H1 (cell line): ENCODE data around the gene PRCP.
A peak's percentile ranks its signal among the peaks of the same experiment; 100 is the strongest.

Experiments used
- ASH2L ChIP-seq: fragments of 200-600, 300-600 bp; sonication (generic); IDR thresholded peaks from one replicate; pipeline ENCODE4 v1.7.1; 2017; ENCODE audit warnings: low read length
- CBX5 ChIP-seq: fragments of 300-800, 300-1000 bp; sonication (generic); IDR thresholded peaks from 2 replicates; pipeline ENCODE4 v1.7.1; 2016; ENCODE audit warnings: antibody characterized with exemption, low read length, low read depth
- CBX8 ChIP-seq: fragments of 300-800, 300-1000 bp; sonication (generic); IDR thresholded peaks from 2 replicates; pipeline ENCODE4 v1.7.1; 2016; ENCODE audit warnings: low read depth, low read length, borderline replicate concordance
- CTCF ChIP-seq, 3 experiments: IDR thresholded peaks; 1 replicate in 2 of 3; 2 replicates in 1 of 3; pipeline versions ENCODE4 v1.5.1 to v1.6.1; 2011; ENCODE audit warnings: low read length in 3 of 3, mild to moderate bottlenecking in 3 of 3, inconsistent platforms in 2 of 3, low read depth in 1 of 3, moderate library complexity in 1 of 3; ENCODE audit not compliant: insufficient read depth in 1 of 3; ENCODE audit errors: control extremely low read depth in 1 of 3
- EP300 ChIP-seq, 2 experiments: IDR thresholded peaks; 1 replicate in 1 of 2; 2 replicates in 1 of 2; pipeline ENCODE4 v1.6.1; 2011 to 2012; ENCODE audit warnings: low read depth in 2 of 2, low read length in 2 of 2, mild to moderate bottlenecking in 2 of 2, borderline replicate concordance in 1 of 2, inconsistent platforms in 1 of 2, moderate library complexity in 1 of 2
- FOSL1 ChIP-seq: IDR thresholded peaks from 2 replicates; pipeline ENCODE4 v1.6.1; 2011; ENCODE audit warnings: mild to moderate bottlenecking, low read depth, low read length, moderate library complexity; ENCODE audit not compliant: insufficient read depth
- MAX ChIP-seq: IDR thresholded peaks from 2 replicates; pipeline ENCODE4 v1.6.1; 2012; ENCODE audit warnings: inconsistent platforms
- POLR2A ChIP-seq, 2 experiments: IDR thresholded peaks; 1 replicate in 1 of 2; 2 replicates in 1 of 2; pipeline ENCODE4 v1.6.1; 2011; ENCODE audit warnings: low read depth in 2 of 2, low read length in 2 of 2, mild to moderate bottlenecking in 2 of 2; ENCODE audit errors: control extremely low read depth in 1 of 2
- SIN3A ChIP-seq, 2 experiments: IDR thresholded peaks in 1 of 2; conservative IDR thresholded peaks in 1 of 2; 2 replicates each; pipeline ENCODE4 v1.6.1; 2011 to 2012; ENCODE audit warnings: low read length in 2 of 2, improper control_type of control experiment in 1 of 2, low read depth in 1 of 2, mild to moderate bottlenecking in 1 of 2
- TAF1 ChIP-seq: IDR thresholded peaks from 2 replicates; pipeline ENCODE4 v1.6.1; 2011; ENCODE audit warnings: mild to moderate bottlenecking, low read depth, low read length
- YY1 ChIP-seq: IDR thresholded peaks from 2 replicates; pipeline ENCODE4 v1.6.1; 2011; ENCODE audit warnings: low read depth, mild to moderate bottlenecking, low read length
- ZNF274 ChIP-seq: IDR thresholded peaks from 2 replicates; pipeline ENCODE4 v1.7.0; 2012; ENCODE audit warnings: low read length, borderline replicate concordance; ENCODE audit errors: extremely low read depth

DNA sequence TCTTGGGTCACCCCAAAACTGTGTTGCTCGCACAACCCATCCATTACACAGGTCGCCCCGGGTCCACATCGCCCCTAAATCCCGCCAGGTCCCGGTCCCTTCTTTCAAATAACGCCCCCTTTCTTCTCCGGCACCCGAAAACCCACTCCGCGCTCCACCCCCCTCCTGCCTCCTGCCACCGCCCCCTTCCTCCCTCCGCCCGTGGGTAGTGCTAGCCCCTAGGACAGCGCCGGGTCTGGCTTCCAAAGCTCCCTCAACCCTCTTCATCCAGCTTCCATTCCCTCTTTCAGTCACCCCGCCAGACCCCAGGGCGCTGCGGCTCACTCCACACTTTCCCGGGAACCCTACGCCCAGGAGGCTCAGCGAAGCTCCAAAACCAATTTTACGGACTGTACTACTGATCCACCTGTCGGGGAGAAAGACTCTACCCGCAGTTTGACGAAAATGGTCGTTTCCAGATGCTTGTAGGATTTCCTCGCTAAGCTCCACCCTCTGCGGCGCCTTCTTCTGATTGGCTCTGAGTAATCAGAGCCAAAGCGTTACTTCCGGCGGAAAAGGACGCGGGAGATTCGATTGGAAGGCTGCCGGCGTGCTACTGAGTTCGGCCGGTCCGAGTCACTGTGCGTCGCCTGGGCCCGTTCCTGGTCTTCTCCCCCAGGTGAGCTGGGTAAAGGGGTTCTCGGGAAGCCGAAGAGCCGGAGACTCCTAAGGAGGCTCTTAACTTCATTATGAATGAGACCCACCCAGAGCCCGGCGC lies 1.1 kb upstream of the PRCP start, which contains the start of gene DDIAS:
- TF ChIP-seq SIN3A (conservative IDR thresholded peaks at IDR 0.05 in 1 of 2, IDR thresholded peaks at IDR 0.05 in 1 of 2; ENCODE audit: low read depth in 1 of 2, low read length in 2 of 2) (peak; percentile 25 to 99; a peak in 2 of 4 replicates), POLR2A (IDR thresholded peaks at IDR 0.05; ENCODE audit: control extremely low read depth in 1 of 2, low read depth in 2 of 2, low read length in 2 of 2) (peak; percentile 68 to 88), TAF1 (peak; percentile 86), CTCF (IDR thresholded peaks at IDR 0.05; ENCODE audit: control extremely low read depth in 1 of 3, insufficient read depth in 1 of 3, low read depth in 1 of 3, low read length in 3 of 3) (no peak), MAX (peak; percentile 85), YY1 (no peak), FOSL1 (no peak), CBX5 (no peak), ZNF274 (no peak), ASH2L (peak; percentile 69), EP300 (IDR thresholded peaks at IDR 0.05; ENCODE audit: borderline replicate concordance in 1 of 2, low read depth in 2 of 2, low read length in 2 of 2) (peak in 1 of 2 experiments; percentile 99; a peak in 2 of 3 replicates), CBX8 (no peak)
